ENCODE results near the gene AGMO.

DNA sequence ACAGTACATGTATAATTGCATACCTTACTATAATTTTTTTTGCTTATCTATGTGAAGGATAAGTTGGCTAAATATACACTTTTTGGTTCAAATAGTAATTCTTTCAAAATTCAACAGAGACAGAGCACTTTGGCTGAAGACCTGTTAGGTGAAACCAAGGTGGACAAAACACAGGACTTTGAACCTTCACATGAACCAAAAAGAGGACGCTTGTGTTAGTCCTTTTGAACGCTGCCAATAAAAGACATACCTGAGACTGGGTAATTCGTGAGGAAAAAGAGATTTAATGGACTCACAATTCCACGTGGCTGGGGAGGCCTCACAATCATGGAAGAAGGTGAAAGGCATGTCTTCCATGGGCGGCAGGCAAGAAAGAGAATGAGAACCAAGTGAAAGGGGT, 4.7 kb upstream of the AGMO start:
- TF ChIP-seq, protein P1, sequence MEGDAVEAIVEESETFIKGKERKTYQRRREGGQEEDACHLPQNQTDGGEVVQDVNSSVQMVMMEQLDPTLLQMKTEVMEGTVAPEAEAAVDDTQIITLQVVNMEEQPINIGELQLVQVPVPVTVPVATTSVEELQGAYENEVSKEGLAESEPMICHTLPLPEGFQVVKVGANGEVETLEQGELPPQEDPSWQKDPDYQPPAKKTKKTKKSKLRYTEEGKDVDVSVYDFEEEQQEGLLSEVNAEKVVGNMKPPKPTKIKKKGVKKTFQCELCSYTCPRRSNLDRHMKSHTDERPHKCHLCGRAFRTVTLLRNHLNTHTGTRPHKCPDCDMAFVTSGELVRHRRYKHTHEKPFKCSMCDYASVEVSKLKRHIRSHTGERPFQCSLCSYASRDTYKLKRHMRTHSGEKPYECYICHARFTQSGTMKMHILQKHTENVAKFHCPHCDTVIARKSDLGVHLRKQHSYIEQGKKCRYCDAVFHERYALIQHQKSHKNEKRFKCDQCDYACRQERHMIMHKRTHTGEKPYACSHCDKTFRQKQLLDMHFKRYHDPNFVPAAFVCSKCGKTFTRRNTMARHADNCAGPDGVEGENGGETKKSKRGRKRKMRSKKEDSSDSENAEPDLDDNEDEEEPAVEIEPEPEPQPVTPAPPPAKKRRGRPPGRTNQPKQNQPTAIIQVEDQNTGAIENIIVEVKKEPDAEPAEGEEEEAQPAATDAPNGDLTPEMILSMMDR (IDR thresholded peaks at IDR 0.05 in 4 of 5, conservative IDR thresholded peaks at IDR 0.05 in 1 of 5): no peak
- no peak for TF ChIP-seq POLR2A (IDR thresholded peaks at IDR 0.05)
